NCI-H1105 (cell line): ENCODE results near the gene PSG2.
"Not testable (repeated sequence)": the region's sequence is repeated elsewhere in the genome, so short reads cannot be mapped to it uniquely, and the experiment has no call there.

ENCODE experiments used
- DNase-seq: peaks from one replicate; lab custom pipeline; 2025; lab: John Stamatoyannopoulos, UW

The PSG2 gene

GRCh38 chr19:43077881-43078280, 4.6 kb downstream of the PSG2 start:
- not testable (repeated sequence) for DNase-seq

- not testable (repeated sequence) for DNase-seq
These were observed 20.1 kb downstream of the PSG2 start for GRCh38 chr19:43062418-43062817.

DNA sequence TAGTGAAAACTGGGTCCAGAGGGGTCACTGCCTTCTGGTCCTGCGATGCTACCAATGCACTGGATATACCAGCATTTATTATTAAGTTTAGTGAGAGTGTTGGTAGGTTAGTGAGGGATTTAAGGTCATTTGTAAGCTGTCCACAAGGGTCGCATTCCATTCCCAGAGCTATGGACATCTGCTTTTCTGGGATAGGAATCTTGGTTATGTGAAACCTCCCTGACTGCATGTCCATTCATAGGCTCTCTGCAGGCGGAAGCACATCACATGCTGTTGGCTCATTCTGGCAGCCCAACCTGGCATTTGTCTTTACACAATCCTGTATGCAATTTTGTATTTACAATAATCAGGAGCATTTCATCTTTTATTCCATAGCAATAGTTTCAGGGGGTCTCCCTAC, 21.2 kb downstream of the PSG2 start:
- DNase-seq = not testable (repeated sequence)

DNA sequence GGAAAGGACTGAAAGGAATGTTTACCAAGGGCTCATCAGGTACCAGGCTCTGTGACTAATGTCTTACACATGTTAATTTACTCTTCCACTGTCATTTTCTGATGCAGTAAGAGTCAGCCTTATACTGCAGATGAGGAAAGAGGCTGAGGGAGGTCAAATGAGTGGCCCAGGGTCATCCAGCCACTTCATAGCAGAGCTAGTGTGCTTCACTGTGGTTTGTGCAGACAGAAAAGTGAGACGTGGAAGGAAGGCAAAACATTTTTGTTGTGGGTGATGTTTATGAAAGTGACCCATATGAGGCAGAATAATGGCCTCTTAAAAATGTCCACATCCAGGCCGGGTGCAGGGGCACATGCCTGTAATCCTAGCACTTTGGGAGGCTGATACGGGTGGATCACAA, 22.2 kb downstream of the PSG2 start:
- not testable (repeated sequence) for DNase-seq

GRCh38 chr19:43059482-43059881, 23.0 kb downstream of the PSG2 start:
- DNase-seq = not testable (repeated sequence)

- not testable (repeated sequence) for DNase-seq
These were observed 24.1 kb downstream of the PSG2 start for GRCh38 chr19:43058440-43058839.

DNA sequence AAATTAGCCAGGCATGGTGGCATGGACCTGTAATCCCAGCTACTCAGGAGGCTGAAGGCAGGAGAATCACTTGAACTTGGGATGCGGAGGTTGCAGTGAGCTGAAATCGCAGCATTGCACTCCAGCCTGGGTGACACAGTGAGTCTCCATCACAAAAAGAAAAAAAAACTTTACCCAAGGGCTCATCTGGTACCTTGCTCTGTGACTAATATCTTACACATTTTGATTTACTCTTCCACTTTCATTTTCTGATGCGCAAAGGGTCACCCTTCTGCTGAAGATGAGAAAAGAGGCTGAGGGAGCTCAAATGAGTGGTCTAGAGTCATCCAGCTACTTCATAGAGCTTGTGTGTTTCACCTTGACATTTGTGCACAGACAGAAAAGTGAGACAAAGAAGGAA, 34.5 kb downstream of the PSG2 start:
- DNase-seq = not testable (repeated sequence)

GRCh38 chr19:43046578-43046977, 35.9 kb downstream of the PSG2 start:
- not testable (repeated sequence) for DNase-seq

GRCh38 chr19:43043492-43044180, 38.9 kb downstream of the PSG2 start:
- DNase-seq = not testable (repeated sequence)

GRCh38 chr19:43031645-43032044, 50.9 kb downstream of the PSG2 start:
- DNase-seq = not testable (repeated sequence)

DNA sequence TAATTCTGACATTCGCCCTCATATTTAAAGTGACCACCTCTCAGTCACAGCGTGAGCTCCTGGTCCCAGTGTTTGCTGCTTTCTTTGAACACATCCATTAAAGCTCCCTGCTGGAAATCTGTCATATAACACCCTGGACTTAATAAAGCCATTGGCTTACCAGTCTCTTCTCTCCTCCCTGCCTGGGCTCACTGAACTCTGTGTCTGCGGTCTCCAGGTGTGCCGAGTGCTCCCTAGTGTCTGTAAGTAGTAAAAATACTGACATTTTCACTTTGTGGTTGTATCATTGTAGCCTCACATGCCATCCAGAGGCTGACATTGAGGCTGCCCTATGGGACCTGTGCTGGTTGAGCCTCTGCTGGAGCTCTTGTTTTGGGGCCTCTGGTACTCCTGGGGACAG, 53.6 kb downstream of the PSG2 start:
- DNase-seq = no peak

DNA sequence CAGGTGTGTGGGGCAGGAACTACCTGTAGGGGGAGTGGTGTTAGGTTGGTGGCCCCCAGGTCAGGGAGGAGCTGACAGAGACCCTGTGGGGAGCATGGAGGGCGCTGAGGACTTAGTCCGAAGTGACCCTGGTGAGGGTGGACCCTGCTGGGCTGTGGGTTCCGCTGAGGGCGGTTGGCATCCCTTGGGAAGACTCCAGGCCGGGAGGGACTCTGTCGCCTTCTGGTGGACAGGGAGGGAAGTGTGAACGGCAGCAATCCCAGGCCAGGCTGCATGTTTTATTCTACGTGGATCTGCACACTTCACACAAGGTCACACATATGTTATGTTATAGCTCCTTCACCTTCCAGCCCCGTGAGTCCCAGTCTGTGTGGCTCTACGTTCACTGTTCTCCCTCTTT, 54.5 kb downstream of the PSG2 start:
- DNase-seq = not testable (repeated sequence)

GRCh38 chr19:43027061-43027460, 55.4 kb downstream of the PSG2 start:
- DNase-seq = not testable (repeated sequence)

DNA sequence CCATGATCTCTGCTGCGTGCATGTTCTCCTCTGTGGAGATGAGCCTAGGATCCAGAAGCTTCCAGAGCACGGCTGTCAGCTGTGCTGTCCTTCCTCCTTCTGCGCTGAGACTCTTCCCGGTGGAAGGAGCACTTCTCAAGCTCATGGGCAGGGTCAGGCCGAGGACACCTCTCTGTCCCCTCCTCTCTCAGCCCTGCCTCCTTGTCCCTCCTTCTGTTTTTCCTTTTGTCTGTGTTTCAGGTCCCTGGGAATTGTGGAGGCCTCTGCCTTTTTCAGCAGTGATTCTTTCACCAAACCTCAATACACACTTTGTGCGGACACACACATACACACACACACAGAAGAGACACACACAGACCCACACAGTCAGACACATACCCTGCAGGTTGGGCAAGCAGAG, 56.1 kb downstream of the PSG2 start, which contains the start of gene PSG11:
PSG11 (minus strand) TSS at position 101 of the 400 bp plus-strand sequence; CDS start at position 4, 97 bp downstream.
- not testable (repeated sequence) for DNase-seq

DNA sequence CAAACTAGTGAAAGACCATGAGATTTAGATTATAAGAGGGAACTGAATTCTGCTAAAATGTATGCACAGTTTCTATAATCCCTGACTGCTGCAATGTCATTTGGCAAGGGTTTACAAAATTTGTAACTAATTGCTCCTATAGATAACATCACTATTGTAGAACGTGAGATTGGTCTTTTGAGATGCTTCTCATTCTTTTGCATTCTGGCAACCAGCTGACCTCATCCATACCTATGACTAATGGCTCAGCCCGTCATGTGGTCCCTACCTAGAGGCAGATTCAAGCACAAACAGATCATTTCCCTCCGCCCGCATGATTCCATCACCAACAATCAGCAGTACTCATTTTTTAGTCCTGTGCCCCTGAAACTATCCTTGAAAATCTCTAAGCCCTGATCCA, 60.4 kb downstream of the PSG2 start:
- DNase-seq = not testable (repeated sequence)

GRCh38 chr19:43021629-43022028, 60.9 kb downstream of the PSG2 start:
- DNase-seq = not testable (repeated sequence)

- DNase-seq = not testable (repeated sequence)
These were observed 62.9 kb downstream of the PSG2 start for GRCh38 chr19:43019588-43019987.
